Measurements from ENCODE around the gene CLDN25.

DNA sequence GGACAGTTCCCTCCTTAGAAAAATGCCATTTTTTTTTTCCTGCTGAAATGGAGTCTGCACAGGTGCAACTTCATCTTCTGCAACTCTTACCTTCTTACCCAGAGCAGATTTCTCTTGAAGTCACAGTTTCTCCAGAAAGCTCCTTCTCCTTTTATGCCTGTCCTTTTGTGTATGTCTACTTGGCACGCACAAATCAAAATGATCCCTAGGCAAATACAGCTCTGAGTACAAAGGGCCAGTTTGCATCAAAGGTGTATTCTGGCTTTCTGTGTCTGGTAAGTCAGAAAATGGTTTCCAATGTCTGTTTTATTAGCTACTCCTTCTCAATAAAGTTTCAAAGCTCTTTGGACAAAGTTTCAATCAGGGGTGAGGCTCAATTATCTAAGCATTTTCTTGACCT lies 2.5 kb downstream of the CLDN25 start:
- TF ChIP-seq, protein P1, sequence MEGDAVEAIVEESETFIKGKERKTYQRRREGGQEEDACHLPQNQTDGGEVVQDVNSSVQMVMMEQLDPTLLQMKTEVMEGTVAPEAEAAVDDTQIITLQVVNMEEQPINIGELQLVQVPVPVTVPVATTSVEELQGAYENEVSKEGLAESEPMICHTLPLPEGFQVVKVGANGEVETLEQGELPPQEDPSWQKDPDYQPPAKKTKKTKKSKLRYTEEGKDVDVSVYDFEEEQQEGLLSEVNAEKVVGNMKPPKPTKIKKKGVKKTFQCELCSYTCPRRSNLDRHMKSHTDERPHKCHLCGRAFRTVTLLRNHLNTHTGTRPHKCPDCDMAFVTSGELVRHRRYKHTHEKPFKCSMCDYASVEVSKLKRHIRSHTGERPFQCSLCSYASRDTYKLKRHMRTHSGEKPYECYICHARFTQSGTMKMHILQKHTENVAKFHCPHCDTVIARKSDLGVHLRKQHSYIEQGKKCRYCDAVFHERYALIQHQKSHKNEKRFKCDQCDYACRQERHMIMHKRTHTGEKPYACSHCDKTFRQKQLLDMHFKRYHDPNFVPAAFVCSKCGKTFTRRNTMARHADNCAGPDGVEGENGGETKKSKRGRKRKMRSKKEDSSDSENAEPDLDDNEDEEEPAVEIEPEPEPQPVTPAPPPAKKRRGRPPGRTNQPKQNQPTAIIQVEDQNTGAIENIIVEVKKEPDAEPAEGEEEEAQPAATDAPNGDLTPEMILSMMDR (IDR thresholded peaks at IDR 0.05): no peak
- TF ChIP-seq POLR2A (IDR thresholded peaks at IDR 0.05): no peak
